A673 (cell line): ENCODE data around the gene IP6K2. TPM values are rescaled to one million over a fixed set of nuclear protein-coding genes. Genes with fewer than 3 reads are reported as not detected.
"Not testable (repeated sequence)": the region's sequence is repeated elsewhere in the genome, so short reads cannot be mapped to it uniquely, and the experiment has no call there.

Experiments used
- Bru-seq: library from RNA; stranded (reverse); fragments of 400-500 nt; gene quantifications from one replicate; lab custom pipeline; 2021; lab: Mats Ljungman, UMichigan
- BruChase-seq, 2 experiments: library from RNA; stranded (reverse); fragments of 400-500 nt; gene quantifications; one replicate each; lab custom pipeline; 2021; lab: Mats Ljungman, UMichigan
- BruUV-seq: library from RNA; stranded (reverse); fragments of 400-500 nt; replicated peaks from 2 replicates; lab custom pipeline; 2021; lab: Mats Ljungman, UMichigan
- CTCF ChIA-PET: fragments of 300-600 bp; sonication (Branson Sonifier 250); formaldehyde crosslinking; loops from one replicate; lab custom pipeline; 2022; ENCODE audit warnings: antibody characterized with exemption; lab: Charles Lee
- POLR2A ChIA-PET: fragments of 300-600 bp; sonication (Branson Sonifier 250); formaldehyde crosslinking; loops from one replicate; lab custom pipeline; 2022; ENCODE audit warnings: antibody characterized with exemption; ENCODE audit not compliant: low non-redundant PET; lab: Charles Lee
- DNase-seq: peaks from one replicate; pipeline ENCODE4 v3.0.0-alpha.2; 2015; ENCODE audit warnings: low spot score
- H3K27ac ChIP-seq: fragments of 200-600 bp; sonication (generic); 2 replicates; pipeline ENCODE4 v1.5.1; 2016; ENCODE audit warnings: mixed run types, low read depth, mild to moderate bottlenecking, mixed read lengths, antibody characterized with exemption, low read length; ENCODE audit not compliant: poor library complexity, severe bottlenecking
- H3K27me3 ChIP-seq: fragments of 200-600 bp; sonication (generic); replicated peaks from 2 replicates; pipeline ENCODE4 v1.6.1; 2017; ENCODE audit warnings: mixed run types, low read depth, mild to moderate bottlenecking, mixed read lengths, antibody characterized with exemption, low read length; ENCODE audit not compliant: insufficient read depth, poor library complexity
- H3K36me3 ChIP-seq: fragments of 200-600 bp; sonication (generic); 2 replicates; pipeline ENCODE4 v1.6.1; 2016; ENCODE audit warnings: mixed run types, mild to moderate bottlenecking, mixed read lengths, antibody characterized with exemption, low read length; ENCODE audit not compliant: insufficient read depth, poor library complexity, severe bottlenecking
- H3K4me1 ChIP-seq: fragments of 200-600 bp; sonication (generic); 2 replicates; pipeline ENCODE4 v1.6.1; 2017; ENCODE audit warnings: mixed run types, mild to moderate bottlenecking, mixed read lengths, antibody characterized with exemption, low read length; ENCODE audit not compliant: insufficient read depth, poor library complexity, severe bottlenecking
- H3K4me3 ChIP-seq: fragments of 200-600 bp; sonication (generic); 2 replicates; pipeline ENCODE4 v1.5.1; 2016; ENCODE audit warnings: low read depth, mixed run types, mild to moderate bottlenecking, mixed read lengths, low read length; ENCODE audit not compliant: poor library complexity, severe bottlenecking
- H3K9me3 ChIP-seq: fragments of 200-600 bp; sonication (generic); 2 replicates; pipeline ENCODE4 v1.6.1; 2016; ENCODE audit warnings: mixed run types, low read depth, mild to moderate bottlenecking, mixed read lengths, antibody characterized with exemption, low read length; ENCODE audit not compliant: poor library complexity, severe bottlenecking
- CTCF ChIP-seq: fragments of 300-800, 200-600 bp; sonication (generic); conservative IDR thresholded peaks from 2 replicates; pipeline ENCODE4 v1.5.1; 2017; ENCODE audit warnings: low read depth, mild to moderate bottlenecking, antibody characterized with exemption, low read length, moderate library complexity, mixed read lengths
- EZH2 ChIP-seq: fragments of 200-600 bp; sonication (generic); IDR thresholded peaks from 2 replicates; pipeline ENCODE4 v1.6.1; 2017; ENCODE audit warnings: borderline replicate concordance, low read depth, mild to moderate bottlenecking, mixed read lengths, antibody characterized with exemption, low read length; ENCODE audit not compliant: poor library complexity, severe bottlenecking
- intact Hi-C: fragments of 100-400 bp; cut with micrococcal nuclease; formaldehyde crosslinking; loops from one replicate; pipeline ENCODE4 v1.10.0; 2022; ENCODE audit not compliant: unreplicated experiment
- long read RNA-seq: library from polyadenylated mRNA; stranded (forward); transcript quantifications from one replicate; pipeline ENCODE4 v2.0.0, GENCODE V29; 2022
- total RNA-seq: library from RNA; stranded (reverse); gene quantifications from 2 replicates; pipeline ENCODE4 v1.2.3, GENCODE V29; 2021

Gene IP6K2
- total RNA-seq: 62.5 and 72.0 TPM in 2 replicates
- Bru-seq, nascent RNA: percentile 84 among the genes with signal in this experiment
- percentile 80 among the genes with signal in this experiment for BruChase-seq, experiment 1, labeled RNA remaining after a 2-hour chase
- BruChase-seq, experiment 2, labeled RNA remaining after a 6-hour chase: percentile 78 among the genes with signal in this experiment
- long read RNA-seq, transcript IP6K2-201 (6 exons, 1,775 nt): major isoform, 28 of 105 reads
- long read RNA-seq, transcript IP6K2-211 (4 exons, 1,309 nt): minor isoform, 16 of 105 reads
- long read RNA-seq, partial matches to known transcripts: 7 of 105 reads
- long read RNA-seq, other reads (novel, unspliced or antisense): 43 of 105 reads

GRCh38 chr3:48716982-48717746, at the start of gene IP6K2:
TSS of gene IP6K2 (minus strand) at chr3:48717221. CDS start at chr3:48695291, 21,930 bp downstream.
- TF ChIP-seq CTCF (no peak), EZH2 (no peak)
- Histone ChIP-seq H3K9me3 (no peaks in the 10 kb centered on the region), H3K36me3 (peaks cover 6% of the 10 kb centered on the region), H3K4me1 (no peaks in the 10 kb centered on the region), H3K27ac (peak within 1 kb of the TSS; percentile 86), H3K27me3 (no peaks in the 10 kb centered on the region), H3K4me3 (peak within 1 kb of the TSS; percentile 65)
- CTCF ChIA-PET: no interaction called here
- POLR2A ChIA-PET: no interaction called here
- DNase-seq: peak; percentile 95
- BruUV-seq: no TSS peak
- intact Hi-C loops: no loop called here

DNA sequence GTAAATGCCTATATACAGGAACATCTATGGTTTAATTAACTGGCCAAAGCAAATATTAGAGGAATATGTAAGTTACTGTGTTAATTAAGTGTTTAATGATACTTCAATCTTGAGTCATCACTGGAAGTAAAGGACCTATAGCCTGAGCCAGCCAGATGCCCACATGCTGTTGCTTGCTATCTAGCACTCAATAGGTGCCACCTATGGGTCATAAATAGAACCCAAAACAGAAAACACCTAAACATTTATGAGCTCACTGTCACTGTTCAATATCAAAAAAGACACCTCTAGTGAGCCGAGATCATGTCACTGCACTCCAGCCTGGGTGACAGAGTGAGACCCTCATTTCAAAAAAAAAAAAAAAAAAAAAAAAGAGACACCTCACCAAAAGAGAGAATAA, 48.4 kb upstream of the IP6K2 start:
- Histone ChIP-seq H3K4me3 (no peak overlapping the region), H3K36me3 (no peaks in the 10 kb centered on the region), H3K27ac (no peak overlapping the region), H3K4me1 (no peaks in the 10 kb centered on the region), H3K27me3 (no peaks in the 10 kb centered on the region), H3K9me3 (no peaks in the 10 kb centered on the region)
- DNase-seq: no peak
- no TSS peak for BruUV-seq
- TF ChIP-seq CTCF: no peak
- TF ChIP-seq EZH2: no peak
- CTCF ChIA-PET: no interaction called here
- intact Hi-C loops: no loop called here
- POLR2A ChIA-PET: no interaction called here

DNA sequence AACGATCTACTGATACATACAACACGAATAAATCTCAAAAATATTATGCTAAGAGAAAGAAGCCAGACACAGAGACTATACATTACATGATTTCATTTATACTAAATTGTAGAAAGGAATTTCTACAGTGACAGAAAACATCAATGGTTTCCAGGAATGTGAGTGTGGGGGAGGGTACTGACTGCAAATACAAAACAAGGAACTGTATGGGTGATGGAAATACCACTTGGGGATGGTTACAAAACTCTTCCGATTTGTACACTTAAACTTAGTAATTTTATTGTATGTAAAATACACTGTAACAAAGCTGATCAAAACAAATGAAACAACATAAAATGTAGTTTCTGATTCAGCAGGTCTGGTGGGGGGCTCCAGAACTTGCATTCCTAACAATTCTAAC, 45.8 kb upstream of the IP6K2 start:
- TF ChIP-seq CTCF: no peak
- TF ChIP-seq EZH2: no peak
- CTCF ChIA-PET: no interaction called here
- no peaks in the 10 kb centered on the region for H3K9me3 ChIP-seq

GRCh38 chr3:48759991-48760540, 43.0 kb upstream of the IP6K2 start:
- CTCF ChIA-PET, H3K27ac ChIP-seq, POLR2A ChIA-PET, H3K9me3 ChIP-seq, H3K36me3 ChIP-seq, H3K4me3 ChIP-seq, H3K4me1 ChIP-seq, intact Hi-C loops, H3K27me3 ChIP-seq, BruUV-seq, DNase-seq: not testable (repeated sequence)

More for the DNA sequence above, 45.8 kb upstream of the IP6K2 start:
- no peak overlapping the region for H3K27ac ChIP-seq
- no peaks in the 10 kb centered on the region for H3K4me1 ChIP-seq
- POLR2A ChIA-PET: no interaction called here
- no peak for DNase-seq
- H3K27me3 ChIP-seq: no peaks in the 10 kb centered on the region
- BruUV-seq: no TSS peak
- no peak overlapping the region for H3K4me3 ChIP-seq
- intact Hi-C loops: no loop called here
- H3K36me3 ChIP-seq: no peaks in the 10 kb centered on the region

GRCh38 chr3:48759531-48759930, 42.5 kb upstream of the IP6K2 start:
- H3K4me1 ChIP-seq, H3K27ac ChIP-seq, POLR2A ChIA-PET, H3K9me3 ChIP-seq, BruUV-seq, CTCF ChIA-PET, intact Hi-C loops, H3K4me3 ChIP-seq, DNase-seq, H3K27me3 ChIP-seq, H3K36me3 ChIP-seq: not testable (repeated sequence)
